Neural crest cell (in vitro differentiated cells): ENCODE measurements around the gene TMEM208. TPM values are rescaled to one million over a fixed set of nuclear protein-coding genes. Genes with fewer than 3 reads are reported as not detected.

Experiments
- DNase-seq: peaks from one replicate; pipeline ENCODE4 v3.0.0; 2021; ENCODE audit warnings: low read depth, mixed read lengths, low spot score
- H3K27ac Mint-ChIP-seq: one replicate; pipeline ENCODE4 v1.8.0; 2021; ENCODE audit warnings: mild to moderate bottlenecking, mixed read lengths; ENCODE audit not compliant: unreplicated experiment
- H3K27me3 Mint-ChIP-seq: 2 replicates; pipeline ENCODE4 v1.8.0; 2021; ENCODE audit warnings: low read depth, mild to moderate bottlenecking, mixed read lengths
- H3K36me3 Mint-ChIP-seq: 2 replicates; pipeline ENCODE4 v1.8.0; 2021; ENCODE audit warnings: low read depth, mild to moderate bottlenecking, mixed read lengths
- H3K4me1 Mint-ChIP-seq: 2 replicates; pipeline ENCODE4 v1.8.0; 2021; ENCODE audit warnings: mixed read lengths
- H3K4me3 Mint-ChIP-seq: one replicate; pipeline ENCODE4 v1.8.0; 2021; ENCODE audit warnings: mild to moderate bottlenecking, mixed read lengths
- H3K9me3 Mint-ChIP-seq: 2 replicates; pipeline ENCODE4 v1.8.0; 2021; ENCODE audit warnings: mixed read lengths
- total RNA-seq: library from RNA; stranded (reverse); gene quantifications from 2 replicates; pipeline ENCODE4 v1.2.1, GENCODE V29; 2021
- TF ChIP-seq, protein P1 (sequence below): fragments of 200-600 bp; sonication (generic); conservative IDR thresholded peaks from 2 replicates; pipeline ENCODE4 v1.5.0; 2021; ENCODE audit warnings: antibody characterized with exemption, mild to moderate bottlenecking

Gene TMEM208
- total RNA-seq, 1 donor from 2014 or later, result 35.7 TPM

DNA sequence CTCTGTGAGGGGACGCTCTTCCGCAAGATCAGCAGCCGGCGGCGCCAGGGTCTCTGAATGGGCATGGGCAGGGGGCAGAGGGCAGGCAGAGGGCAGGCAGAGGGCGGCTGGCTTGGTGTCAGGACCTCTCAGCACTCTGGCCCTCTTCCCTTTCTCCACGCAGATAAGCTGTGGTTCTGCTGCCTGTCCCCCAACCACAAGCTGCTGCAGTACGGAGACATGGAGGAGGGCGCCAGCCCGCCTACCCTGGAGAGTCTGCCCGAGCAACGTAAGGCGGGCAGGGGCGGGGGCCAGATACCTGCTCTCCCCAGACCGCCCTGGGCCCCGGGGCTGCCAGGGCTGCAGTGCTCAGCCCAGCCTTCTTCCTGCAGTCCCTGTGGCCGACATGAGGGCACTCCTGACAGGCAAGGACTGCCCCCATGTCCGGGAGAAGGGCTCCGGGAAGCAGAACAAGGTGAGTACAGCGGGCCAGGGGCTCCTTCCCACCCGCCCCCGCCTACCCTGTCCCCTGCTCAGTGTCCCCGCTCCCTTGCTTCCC, 23.9 kb upstream of the TMEM208 start:
- DNase-seq, result no peak
- Mint-ChIP-seq H3K27ac (no peak overlapping the region), H3K27me3 (no peaks in the 10 kb centered on the region), H3K36me3 (no peaks in the 10 kb centered on the region), H3K9me3 (no peaks in the 10 kb centered on the region), H3K4me1 (peaks cover 6% of the 10 kb centered on the region), H3K4me3 (no peak overlapping the region)
- TF ChIP-seq, protein P1, sequence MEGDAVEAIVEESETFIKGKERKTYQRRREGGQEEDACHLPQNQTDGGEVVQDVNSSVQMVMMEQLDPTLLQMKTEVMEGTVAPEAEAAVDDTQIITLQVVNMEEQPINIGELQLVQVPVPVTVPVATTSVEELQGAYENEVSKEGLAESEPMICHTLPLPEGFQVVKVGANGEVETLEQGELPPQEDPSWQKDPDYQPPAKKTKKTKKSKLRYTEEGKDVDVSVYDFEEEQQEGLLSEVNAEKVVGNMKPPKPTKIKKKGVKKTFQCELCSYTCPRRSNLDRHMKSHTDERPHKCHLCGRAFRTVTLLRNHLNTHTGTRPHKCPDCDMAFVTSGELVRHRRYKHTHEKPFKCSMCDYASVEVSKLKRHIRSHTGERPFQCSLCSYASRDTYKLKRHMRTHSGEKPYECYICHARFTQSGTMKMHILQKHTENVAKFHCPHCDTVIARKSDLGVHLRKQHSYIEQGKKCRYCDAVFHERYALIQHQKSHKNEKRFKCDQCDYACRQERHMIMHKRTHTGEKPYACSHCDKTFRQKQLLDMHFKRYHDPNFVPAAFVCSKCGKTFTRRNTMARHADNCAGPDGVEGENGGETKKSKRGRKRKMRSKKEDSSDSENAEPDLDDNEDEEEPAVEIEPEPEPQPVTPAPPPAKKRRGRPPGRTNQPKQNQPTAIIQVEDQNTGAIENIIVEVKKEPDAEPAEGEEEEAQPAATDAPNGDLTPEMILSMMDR, result no peak

DNA sequence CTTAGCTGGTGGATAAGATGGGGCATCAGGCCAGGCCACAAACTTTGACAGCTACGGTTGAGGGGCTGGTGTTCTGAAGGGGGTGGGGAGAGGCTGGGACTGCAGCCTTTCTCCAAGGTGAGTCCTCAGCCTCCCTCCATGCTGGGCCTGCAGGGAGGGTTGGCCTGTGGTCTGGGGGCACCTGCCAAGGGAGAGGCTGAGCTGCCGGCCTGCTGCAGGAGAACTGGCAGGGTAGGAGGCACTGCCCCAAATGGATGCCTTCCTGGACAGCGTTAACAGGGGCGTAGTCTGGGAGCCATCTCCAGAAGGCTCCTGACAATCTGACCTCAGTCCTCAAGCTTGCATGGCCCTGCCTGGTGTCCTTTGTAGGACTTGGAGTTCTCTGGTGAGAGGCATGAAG, 22.9 kb upstream of the TMEM208 start:
- TF ChIP-seq, protein P1, result no peak
- no peaks in the 10 kb centered on the region for H3K36me3 Mint-ChIP-seq
- no peak overlapping the region for H3K4me3 Mint-ChIP-seq
- no peaks in the 10 kb centered on the region for H3K9me3 Mint-ChIP-seq
- H3K27me3 Mint-ChIP-seq, result peaks cover under 1% of the 10 kb centered on the region
- no peak for DNase-seq
- H3K4me1 Mint-ChIP-seq, result peaks cover 6% of the 10 kb centered on the region
- no peak overlapping the region for H3K27ac Mint-ChIP-seq

DNA sequence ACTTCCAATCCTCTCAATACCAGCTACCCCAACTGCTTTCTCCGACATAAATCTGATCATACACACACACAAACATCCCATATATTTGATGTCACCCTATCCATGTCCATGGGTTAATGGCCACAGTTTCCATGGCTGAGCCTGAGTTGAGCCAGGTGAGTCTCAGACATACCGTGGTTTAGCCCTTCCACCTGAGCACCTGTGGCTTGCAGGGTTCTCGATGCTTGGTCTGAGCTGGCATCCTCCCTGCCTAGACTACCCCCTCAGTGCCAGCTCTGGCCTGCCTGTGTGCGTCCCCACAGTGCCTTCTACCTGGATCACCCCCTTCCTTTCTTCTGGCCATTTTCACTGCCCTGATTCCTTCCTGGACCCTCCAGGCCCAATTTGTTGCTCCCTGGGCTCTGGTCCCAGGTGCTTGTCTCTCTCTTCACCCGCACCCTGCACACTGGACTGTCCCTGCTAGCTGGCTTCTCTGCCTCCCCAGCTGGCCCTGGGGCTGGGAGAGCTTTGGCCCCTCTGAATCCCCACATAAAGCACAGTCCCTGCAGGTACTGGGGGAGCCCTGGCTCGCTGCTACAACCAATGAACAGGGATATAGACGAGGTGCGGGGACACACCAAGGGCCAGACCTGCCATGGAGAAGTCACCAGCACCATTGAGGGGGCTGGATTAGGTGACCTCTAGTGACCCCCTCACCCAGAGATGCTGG, 20.6 kb upstream of the TMEM208 start:
- H3K4me3 Mint-ChIP-seq, result peak overlapping the region; percentile 45
- H3K36me3 Mint-ChIP-seq, result no peaks in the 10 kb centered on the region
- no peaks in the 10 kb centered on the region for H3K9me3 Mint-ChIP-seq
- peaks cover 6% of the 10 kb centered on the region for H3K4me1 Mint-ChIP-seq
- peaks cover 2% of the 10 kb centered on the region for H3K27me3 Mint-ChIP-seq
- H3K27ac Mint-ChIP-seq, result no peak overlapping the region
- TF ChIP-seq, protein P1, result no peak
- DNase-seq, result no peak

DNA sequence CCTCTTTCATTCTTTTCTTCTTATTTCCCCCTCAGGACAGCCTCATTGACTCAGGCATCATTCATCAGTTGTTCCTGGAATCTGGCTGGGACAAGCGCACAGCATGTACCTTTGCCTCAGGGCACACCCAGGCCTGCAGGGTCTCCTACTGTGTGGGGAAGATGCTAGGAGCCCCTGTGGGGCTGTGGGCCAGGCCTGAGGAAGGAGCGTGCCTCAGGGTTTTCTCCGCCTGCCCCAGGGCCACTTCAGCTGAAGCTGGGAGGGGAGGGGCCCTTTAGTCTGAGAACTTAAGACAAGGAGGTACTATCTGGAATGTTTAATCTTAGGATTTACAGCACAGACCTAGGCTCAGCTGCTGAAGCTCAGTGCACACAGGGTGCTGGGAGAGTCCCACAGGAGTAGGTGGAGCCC, 20.1 kb upstream of the TMEM208 start:
- peak overlapping the region; percentile 45 for H3K4me3 Mint-ChIP-seq
- no peaks in the 10 kb centered on the region for H3K9me3 Mint-ChIP-seq
- no peak overlapping the region for H3K27ac Mint-ChIP-seq

DNA sequence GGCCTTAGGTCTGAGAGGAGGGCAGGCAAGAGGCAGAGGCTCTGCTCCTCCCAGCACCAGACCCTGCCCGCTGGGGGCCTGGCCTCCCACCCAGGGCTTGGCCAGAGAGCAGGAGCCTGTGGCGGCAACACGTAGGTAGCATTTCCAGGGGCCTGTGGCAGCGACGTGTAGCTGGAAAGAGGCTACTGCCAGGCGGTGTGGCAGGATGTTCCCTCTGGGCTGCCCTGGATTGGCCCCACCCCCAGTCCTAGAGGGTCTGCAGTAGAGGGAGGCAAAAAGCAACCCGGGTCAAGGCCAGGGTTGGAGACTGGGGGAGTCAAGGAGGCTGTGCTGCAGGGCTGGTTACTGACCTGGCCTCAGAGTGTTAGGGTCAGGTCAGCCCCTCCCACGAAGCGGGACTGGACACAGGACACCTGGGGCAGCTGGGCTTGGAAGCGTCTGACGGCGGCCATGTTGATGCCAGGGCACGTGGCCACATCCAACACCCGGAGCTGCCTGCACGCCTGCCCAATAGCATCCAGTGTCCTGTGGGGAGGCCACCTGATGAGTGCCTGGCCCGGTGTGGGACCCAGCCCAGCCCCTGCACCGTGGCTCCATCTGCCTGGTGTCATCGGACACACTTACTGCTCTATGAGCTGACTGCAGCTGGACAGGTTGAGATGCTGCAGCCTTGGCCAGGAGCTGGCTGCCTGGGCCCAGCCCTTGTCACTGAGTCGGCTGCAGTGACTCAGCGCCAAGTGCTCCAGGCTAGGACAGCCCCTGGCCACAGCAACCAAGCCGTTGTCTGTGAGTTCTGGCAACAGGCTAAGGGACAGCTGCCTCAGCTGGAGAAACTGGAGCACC, 19.5 kb upstream of the TMEM208 start:
- Mint-ChIP-seq H3K27ac (no peak overlapping the region), H3K36me3 (no peaks in the 10 kb centered on the region), H3K4me3 (no peak overlapping the region), H3K4me1 (peaks cover 6% of the 10 kb centered on the region), H3K27me3 (peaks cover 2% of the 10 kb centered on the region), H3K9me3 (no peaks in the 10 kb centered on the region)
- no peak for DNase-seq
- TF ChIP-seq, protein P1, result no peak

More for the DNA sequence above, 20.1 kb upstream of the TMEM208 start:
- no peaks in the 10 kb centered on the region for H3K36me3 Mint-ChIP-seq
- DNase-seq, result no peak
- TF ChIP-seq, protein P1, result no peak
- H3K4me1 Mint-ChIP-seq, result peaks cover 6% of the 10 kb centered on the region
- peaks cover 2% of the 10 kb centered on the region for H3K27me3 Mint-ChIP-seq
